ENCODE data around the gene WDR82.

DNA sequence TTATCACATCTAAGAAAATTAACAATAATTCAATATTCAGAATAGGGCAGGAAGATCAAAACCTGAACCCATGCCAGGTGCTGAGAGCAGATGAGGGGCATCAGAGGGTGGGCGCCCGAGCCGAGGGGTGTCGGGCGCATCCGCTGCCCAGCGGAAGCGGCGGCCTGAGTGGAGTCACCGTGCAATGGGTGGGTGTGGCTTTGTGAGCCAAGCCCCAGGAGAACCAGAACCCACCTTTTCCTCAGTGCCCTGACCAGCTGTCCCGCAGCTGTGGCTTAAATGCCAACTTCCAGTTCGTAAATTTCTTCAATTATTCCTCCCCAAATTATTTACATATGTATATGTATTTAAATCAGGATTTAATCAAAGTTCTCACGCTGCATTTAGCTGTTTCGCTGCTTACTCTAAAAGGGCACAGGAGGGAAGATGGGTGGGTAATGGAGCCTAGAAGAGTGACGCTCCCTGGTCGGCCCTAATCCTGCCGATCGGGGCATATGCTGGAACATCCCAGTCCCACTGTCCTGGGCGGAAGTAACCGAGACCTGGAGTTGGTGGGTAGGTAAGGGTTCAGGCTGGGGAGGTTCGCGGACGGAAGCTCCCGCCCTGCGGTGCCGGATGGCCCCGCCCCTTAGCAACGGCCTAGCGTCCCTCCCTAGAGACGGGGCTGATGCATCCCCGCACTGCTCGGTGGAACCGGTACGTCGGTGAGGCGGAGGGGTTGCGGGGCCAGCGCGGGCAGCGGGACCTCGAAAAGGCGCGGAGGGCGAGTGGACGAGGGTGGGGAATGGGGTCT, 39.0 kb upstream of the WDR82 start:
- TF ChIP-seq POLR2A (IDR thresholded peaks at IDR 0.05), result no peak
- TF ChIP-seq, protein P1, sequence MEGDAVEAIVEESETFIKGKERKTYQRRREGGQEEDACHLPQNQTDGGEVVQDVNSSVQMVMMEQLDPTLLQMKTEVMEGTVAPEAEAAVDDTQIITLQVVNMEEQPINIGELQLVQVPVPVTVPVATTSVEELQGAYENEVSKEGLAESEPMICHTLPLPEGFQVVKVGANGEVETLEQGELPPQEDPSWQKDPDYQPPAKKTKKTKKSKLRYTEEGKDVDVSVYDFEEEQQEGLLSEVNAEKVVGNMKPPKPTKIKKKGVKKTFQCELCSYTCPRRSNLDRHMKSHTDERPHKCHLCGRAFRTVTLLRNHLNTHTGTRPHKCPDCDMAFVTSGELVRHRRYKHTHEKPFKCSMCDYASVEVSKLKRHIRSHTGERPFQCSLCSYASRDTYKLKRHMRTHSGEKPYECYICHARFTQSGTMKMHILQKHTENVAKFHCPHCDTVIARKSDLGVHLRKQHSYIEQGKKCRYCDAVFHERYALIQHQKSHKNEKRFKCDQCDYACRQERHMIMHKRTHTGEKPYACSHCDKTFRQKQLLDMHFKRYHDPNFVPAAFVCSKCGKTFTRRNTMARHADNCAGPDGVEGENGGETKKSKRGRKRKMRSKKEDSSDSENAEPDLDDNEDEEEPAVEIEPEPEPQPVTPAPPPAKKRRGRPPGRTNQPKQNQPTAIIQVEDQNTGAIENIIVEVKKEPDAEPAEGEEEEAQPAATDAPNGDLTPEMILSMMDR (IDR thresholded peaks at IDR 0.05), result no peak
